Activated T-helper 1 cell treated with Interleukin-2 at 50 U/mL for 16 hours (primary cell): Measurements from ENCODE around the gene SLC25A6.
"Not testable (repeated sequence)": the region's sequence is repeated elsewhere in the genome, so short reads cannot be mapped to it uniquely, and the experiment has no call there.

Experiments used
- DNase-seq: peaks from one replicate; pipeline ENCODE4 v3.0.0-alpha.2; 2020; ENCODE audit warnings: low read depth

The SLC25A6 gene

DNA sequence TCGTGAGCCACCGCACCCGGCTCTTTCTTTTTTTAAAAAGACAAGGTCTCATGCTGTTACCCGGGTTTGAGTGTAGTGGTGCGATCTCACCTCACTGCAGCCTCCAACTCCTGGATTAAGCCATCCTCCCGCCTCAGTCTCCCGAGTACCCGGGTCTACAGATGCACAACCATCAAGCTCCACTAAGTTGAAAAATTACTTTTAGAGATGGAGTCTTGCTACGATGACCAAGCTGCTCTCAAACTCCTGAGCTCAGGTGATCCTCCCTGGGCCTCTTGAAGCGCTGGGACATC, 2.0 kb downstream of the SLC25A6 start:
- no peak for DNase-seq

DNA sequence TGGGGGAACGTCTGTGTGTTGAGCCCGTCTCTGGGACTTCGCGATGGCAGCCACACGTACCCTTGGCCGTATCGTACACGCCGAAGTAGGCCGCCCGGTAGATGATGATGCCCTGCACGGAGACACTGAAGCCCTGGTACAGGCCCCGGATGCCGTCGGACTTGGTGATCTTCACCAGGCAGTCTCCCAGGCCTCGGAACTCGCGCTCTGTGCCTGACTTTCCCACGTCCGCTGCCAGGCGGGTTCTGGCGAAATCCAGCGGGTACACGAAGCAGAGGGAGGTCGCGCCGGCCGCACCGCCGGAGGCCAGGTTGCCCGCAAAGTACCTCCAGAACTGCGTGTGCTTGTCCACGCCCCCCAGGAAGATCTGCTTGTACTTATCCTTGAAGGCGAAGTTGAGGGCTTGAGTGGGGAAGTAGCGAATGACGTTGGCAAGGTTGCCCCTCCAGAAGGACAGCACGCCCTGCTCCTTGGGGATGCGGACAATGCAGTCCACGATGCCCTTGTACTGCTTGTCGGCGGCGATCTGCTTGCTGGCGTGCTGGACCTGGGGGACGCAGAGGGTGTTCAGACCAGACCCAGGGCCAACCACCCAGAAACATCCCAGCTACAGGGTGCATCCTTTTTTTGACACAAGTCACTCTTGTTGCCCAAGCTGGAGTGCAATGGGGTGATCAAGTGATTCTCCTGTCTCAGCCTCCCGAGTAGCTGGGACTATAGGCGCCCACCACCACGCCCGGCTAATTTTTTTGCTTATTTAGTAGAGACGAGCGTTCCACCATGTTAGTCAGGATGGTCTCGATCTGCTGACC, 2.5 kb downstream of the SLC25A6 start:
- DNase-seq = no peak

DNA sequence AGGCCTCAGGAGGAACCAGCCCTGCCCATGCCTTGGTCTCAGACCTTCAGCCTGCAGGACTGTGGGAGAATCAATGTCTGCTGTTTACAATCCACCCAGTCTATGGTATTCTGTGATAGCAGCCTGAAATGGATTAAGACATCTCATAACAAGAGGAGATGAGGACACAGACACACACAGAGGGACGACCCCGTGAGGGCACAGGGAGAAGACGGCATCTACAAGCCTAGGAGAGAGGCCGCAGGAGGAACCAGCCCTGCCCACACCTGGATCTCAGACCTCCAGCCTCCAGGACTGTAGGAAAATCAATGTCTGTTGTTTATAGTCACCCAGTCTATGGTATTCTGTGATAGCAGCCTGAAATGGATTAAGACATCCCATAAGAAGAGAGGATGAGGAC, 3.3 kb downstream of the SLC25A6 start:
- no peak for DNase-seq

DNA sequence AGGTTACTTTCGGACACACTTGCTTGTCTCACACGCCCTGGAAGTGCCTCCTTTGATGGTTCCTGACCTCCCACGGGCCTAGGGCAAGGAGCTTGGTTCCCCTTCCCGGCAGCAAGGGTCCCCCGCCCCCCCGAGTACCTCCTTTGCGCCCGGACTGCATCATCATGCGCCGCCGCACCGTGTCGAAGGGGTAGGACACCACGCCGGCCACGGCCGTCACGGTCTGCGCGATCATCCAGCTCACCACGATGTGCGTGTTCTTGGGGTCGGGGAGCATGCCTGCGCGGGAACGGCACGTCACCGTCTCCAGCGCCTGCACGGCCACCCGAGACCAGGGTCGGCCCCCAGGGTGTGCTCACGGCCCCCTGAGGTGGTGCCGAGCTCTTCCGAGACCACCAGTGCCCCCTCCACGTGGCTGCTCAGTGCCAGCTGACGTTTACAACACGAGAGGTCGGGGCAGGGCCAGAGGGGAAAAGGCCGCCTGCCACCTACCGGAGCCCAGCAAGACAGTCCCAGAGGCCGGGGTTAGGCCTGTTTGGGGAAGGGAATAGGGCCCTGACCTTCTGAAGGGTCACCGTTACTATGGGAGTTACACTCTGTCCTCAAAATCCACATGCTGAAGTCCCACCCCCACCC, 4.7 kb downstream of the SLC25A6 start:
- DNase-seq = no peak

DNA sequence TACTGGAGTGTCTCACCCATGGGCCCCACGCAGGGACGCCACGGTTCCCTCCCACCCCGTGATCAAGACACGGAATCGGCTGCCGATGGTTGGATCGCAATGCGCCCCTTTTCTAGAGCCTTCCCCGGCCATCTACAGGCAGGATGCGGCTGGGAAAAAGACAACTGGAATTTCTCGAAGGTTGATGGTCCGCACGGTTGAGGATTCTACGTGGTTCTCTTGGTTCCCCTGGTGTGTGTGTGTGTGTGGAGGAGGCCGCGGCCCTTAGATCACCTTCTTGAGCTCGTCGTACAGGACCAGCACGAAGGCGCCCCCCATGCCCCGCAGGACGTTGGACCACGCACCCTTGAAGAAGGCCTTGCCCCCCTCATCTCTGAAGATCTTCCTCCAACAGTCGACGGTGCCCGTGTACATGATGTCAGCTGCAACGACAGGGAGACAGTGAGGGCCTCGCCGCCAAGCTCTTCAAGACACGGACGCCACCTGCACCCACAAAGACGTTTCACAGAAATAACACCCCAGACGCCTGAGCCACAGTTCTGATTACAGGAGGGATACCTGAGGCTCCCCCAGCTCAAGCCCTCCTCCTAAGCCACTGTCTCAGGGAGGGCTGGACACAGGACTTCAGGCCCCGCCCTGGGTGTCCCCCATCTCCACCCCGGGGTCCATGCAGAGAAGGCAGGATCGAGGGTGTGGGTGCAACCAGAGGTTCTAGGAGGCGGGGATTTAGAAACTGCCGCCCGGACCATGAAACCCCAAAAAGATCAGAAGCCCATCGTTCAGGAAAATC, 5.4 kb downstream of the SLC25A6 start:
- no peak for DNase-seq

DNA sequence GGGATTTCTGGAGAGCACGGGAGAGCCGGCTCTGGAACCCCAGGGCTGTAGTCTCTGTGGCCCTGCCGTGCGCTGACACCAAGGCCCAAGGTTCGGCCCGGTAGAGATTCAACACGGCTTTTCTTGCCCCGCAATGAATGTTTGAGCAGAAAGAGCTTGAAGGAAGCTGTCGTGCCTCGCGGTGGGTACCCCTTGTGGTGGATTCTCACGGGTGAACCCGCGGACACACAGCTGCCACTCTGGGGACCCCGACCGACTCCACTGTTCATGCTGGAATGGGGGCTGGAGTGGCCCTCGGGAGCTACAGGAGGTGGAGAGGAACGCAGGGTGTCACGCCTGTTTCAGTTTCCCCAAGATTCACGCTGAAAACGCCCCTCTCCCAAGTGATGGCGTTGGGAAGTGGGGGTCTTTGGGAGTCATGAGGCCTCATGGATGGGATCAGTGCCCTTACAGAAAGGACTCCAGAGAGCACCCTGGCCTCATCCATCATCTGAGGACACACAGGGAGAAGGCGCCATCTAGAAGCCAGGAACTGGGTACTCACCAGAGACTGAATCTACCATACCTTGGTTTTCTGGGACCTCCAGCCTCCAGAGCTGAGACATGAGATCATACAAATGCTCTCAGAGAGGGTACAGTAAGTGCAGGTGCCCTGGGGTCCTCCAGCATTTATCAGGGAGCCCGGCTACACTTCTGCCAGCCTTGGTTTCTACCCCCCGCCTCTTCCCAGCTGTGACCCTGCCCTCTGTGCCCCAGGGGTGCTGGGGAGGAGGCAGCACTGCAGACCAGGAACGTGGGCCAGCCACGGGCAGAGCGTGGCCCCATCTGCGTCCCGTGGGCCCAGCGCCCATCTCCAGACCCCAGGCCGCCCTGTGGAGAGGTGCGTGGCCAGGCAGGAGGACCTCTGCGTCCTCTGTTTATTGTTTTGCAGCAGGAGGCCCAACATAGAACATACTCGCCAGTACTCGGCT, 6.4 kb downstream of the SLC25A6 start:
- no peak for DNase-seq

DNA sequence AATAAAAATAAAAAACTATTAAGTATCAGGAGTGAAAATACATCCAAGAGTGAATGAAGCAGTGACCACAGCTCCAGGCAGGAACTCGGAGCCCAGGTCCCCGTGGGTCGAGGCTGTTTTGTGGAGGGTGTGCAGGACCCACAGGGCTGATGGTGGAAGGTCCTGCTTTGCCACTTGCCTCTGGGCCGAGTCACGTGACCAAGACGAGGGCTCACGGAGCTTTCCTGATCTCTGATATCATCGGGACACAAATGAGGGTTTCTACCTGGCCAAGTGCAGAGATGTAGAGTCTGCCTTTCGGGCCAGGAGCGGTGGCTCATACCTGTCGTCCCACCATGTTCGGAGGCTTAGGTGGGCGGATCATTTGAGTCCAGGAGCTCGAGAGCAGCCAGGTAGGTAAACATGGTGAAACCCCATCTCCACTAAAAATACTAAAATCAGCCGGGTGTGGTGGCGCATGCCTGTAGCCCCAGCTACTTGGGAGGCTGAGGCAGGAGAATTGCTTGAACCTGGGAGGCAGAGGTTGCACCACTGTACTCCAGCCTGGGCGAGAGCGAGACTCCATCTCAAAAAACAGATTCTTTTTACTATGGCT, 7.2 kb downstream of the SLC25A6 start:
- DNase-seq = no peak

DNA sequence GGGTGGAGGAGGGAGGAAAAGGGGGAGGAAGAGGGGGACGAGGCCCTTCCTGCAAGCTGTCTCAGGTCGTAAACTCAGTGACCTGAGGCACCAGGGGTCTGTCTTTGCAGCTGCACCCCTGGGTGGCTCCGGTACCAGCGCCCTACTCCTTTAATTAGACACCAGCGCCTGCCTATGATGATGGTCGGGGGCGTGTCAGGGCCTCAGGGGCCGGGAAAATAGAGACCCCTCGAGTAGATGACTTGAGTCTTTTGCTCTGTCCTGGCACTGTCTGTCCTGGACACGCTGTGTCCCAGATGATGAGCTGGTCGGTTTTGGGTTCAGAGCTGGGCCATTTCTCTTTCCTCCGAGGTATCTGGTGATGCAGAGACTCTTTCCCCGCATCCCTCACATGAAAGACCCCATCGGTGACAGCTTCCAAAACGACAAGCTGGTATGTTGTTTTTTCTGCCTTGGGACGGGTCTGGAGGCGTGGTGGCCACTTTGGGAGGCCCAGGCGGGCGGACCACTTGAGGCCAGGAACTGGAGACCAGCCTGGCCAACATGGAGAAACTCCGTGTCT, 11.2 kb downstream of the SLC25A6 start:
- DNase-seq = no peak

DNA sequence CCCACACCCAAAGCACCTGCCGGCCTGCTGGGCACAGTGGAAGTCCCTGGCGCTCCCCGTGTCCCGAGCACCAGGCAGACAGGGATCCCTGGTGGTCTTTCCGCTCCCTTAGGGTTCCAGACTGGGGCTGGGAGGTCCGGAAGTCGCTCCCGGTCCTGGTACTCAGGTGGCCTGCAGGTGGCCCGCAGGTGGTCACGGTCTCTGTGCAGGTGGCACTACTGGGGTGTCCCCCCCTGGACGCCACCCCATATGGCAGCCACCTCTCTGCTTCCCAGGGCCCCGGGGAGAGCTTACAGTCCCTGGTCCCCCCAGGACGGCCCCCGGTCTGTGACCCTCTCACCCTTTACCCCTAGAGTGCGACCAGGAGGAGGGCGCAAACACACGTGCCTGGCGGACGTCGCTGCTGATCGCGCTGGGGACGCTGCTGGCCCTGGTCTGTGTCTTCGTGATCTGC, 13.6 kb downstream of the SLC25A6 start:
- DNase-seq = no peak

DNA sequence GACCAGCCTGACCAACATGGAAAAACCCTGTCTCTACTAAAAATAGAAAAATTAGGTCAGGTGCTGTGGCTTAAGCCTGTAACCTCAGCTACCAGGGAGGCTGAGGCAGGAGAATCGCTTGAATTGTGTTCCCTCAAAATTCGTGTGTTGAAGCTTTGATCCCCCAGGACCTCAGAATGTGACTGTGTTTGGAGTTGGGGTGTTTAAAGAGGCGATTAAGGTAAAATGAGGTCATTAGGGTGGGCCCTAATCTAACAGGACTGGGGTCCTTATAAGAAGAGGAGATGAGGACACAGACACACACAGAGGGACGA, 23.6 kb downstream of the SLC25A6 start:
- no peak for DNase-seq

DNA sequence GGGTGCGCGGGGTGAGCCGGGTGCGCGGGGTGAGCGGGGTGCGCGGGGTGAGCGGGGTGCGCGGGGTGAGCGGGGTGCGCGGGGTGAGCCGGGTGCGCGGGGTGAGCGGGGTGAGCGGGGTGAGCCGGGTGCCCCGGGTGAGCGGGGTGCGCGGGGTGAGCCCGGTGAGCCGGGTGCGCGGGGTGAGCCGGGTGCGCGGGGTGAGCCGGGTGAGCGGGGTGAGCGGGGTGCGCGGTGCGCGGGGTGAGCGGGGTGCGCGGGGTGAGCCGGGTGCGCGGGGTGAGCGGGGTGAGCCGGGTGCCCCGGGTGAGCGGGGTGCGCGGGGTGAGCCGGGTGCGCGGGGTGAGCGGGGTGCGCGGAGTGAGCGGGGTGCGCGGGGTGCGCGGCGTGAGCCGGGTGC, 25.6 kb downstream of the SLC25A6 start:
- DNase-seq = not testable (repeated sequence)

DNA sequence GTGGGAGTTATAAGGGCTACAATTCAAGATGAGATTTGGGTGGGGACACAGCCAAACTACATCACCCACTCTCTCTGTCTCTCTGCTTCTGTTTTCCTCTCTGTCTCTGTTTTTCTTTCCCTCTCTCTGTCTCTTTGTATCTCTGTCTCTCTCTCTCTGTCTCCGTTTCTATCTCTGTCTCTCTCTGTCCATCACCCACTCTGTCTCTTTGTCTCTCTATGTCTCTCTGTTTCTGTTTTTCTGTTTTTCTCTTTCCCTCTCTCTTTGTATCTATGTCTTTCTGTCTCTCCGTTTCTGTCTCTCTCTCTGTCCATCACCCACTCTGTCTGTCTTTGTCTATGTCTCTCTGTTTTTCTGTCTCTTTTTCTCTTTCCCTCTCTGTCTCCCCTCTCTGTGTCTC, 30.0 kb downstream of the SLC25A6 start:
- no peak for DNase-seq

DNA sequence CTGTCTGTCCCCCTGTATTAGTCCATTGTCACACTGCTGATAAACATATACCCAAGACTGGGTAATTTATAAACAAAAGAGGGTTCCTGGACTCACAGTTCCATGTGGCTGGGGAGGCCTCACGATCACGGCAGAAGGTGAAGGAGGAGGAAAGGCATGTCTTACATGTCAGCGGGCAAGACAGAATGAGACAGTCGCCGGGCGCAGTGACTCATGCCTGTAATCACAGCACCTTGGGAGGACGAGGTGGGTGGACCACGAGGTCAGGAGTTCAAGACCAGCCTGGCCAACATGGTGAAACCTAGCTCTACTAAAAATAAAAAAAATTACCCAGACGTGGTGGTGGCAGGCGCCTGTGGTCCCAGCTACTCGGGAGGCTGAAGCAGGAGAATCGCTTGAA, 30.6 kb downstream of the SLC25A6 start:
- DNase-seq = no peak

DNA sequence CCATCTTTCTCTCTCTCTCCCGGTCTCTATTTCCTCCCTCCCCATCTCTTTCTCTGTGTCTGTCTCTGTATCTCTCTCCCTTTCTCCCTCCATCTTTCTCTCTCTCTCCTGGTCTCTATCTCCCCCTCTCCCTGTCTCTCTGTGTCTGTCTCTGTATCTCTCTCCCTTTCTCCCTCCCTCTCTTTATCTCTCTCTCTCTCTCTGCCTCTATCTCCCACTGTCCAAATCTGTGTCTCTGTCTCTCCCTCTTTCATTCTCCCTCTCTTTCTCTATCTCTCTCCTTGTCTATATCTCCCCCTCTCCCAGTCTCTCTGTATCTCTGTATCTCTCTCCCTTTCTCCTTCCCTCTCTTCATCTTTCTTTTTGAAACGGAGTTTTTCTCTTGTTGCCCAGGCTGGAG, 31.7 kb downstream of the SLC25A6 start:
- DNase-seq = no peak

DNA sequence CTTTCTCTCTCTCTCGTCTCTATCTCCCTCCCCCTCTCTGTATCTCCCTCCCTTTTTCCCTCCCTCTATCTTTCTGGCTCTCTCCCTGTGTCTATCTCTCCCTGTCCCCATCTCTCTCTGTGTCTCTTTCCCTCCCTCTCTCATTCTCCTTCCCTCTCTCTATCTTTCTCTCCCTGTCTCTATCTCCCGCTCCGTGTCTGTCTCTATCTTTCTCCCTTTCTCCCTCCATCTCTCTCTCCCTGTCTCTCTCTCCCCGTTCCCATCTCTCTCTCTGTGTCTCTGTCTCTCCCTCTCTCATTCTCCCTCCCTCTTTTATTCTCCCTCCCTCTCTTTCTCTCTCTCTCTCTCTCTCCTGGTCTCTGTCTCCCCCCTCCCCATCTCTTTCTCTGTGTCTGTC, 32.4 kb downstream of the SLC25A6 start:
- DNase-seq = no peak

DNA sequence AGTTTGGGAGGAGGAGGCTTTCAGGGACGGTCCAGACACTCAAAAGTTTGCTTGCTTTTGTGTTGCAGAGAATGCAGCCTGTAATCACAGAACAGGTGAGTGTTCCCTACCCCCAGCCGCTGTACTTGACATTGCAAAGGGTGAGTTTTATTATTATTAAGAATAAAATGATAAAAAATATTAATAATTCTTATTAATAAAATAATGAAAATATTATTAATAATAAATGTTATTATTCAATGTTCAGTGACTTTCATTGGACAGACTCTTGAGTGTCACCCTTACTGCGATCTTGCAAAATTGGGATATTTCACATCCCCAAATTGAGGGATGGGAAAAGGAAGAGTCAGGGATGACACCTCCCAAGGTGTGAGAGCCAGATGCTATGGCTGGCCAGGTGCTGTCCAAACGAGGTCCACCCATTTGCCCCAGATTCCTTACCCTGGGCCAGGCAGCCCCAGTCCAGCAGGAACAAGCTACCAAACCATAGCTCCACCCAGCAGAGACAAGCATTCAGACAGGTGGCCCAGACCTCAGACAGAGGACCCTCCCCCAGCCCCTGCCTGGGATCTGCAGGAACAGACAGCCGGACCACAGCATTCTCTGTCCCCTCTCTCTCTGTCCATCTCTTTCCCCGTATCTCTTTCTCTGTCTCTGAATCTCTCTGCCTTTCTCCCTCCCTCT, 33.0 kb downstream of the SLC25A6 start:
- DNase-seq = no peak

DNA sequence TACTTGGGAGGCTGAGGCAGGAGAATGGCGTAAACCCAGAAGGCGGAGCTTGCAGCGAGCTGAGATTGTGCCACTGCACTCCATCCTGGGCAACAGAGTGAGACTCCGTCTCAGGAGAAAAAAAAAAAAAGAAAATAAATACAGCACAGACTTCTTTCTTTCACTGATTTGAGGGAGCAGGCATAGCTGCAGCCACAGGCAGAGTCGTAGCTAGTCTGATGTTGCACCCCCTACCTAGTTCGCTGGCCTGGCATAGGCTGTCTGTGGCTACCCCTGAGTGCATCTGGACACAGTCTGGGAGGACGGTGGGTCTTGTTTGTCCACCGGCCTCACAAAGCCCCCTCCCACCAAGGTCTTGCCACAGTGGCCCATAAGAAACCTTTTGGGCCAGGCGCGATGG, 33.9 kb downstream of the SLC25A6 start:
- no peak for DNase-seq

DNA sequence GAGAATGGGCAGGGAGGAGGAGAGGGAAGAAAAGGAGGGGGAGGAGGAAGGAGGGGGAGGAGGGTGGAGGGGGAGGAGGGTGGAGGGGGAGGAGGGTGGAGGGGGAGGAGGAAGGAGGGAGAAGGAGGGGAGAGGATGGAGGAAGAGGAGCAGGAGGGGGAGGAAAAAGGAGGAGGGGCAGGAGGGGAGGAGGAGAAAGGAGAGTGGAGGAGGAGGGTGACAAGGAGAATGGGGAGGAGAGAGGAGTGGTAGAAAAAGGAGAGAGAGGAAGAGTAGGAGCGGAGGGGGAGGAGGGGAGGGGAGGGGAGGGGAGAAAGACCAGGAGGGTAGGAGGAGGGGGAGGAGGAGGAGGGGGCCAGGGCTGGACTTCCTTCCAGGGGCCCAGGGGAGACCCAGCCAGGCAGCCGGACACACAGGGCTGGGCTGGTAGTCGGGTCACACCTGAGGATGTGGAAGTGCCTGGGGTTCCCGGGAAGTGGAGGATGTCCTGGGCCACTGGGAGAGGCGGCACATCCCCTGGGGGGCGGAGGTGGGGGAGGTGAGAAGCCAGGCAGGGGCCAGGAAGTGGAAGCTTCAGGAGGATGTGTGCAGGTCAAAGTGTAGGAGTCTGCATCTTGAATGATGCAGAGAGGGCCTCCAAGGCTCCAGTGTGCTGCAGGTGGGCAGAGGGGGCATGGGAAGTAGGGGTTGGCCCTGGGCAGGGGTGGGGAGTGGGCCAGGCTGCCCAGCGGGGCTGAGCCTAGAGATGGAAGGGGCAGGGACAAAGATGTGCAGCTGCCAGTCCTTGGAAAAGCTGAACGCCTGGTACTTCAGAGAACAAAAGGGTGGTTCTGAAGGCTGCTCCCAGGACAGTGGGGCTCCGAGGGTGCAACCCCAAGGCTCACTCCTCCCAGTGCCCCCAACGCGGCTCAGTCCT, 36.5 kb downstream of the SLC25A6 start:
- no peak for DNase-seq
